ENCODE data around the gene CDH10.

The CDH10 gene

DNA sequence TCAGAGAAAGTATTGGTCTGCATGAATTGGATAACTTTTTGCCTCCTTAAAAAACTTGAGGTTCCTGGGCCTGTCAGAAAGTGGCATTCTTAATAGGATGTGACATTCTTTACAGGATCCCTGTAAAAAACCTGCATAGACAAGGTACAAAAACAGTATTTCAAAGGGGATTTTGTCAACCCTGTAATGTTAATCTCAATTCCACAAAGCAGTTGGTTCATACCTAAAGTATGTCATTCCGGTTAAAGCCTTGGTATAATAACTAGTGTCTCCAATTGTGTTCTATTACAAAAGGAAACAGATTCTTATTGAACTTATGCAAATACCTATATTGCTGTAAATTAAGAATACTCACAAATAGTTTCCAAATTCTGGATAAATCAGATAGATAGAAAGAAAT lies 169.7 kb downstream of the CDH10 start:
- DNase-seq = no peak

DNA sequence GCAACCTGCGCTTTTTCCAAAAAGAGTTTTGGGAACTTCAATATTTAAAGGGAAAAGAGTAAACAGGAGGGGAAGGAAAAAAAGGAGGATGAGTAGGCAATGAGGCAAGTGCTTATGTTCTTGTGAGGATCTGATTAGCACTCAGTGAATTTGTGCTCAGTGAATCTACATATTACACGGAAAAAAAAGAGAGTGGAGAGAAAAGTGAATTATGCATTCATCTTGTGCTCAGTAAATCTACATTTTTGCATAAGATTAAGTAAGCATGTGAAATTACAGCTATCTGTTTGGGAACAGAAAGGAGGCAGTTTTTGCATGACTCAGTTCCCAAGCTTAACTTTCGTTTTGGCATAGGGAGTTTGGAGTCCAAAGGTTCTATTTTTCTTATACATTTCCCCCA lies 170.1 kb downstream of the CDH10 start:
- no peak for DNase-seq

DNA sequence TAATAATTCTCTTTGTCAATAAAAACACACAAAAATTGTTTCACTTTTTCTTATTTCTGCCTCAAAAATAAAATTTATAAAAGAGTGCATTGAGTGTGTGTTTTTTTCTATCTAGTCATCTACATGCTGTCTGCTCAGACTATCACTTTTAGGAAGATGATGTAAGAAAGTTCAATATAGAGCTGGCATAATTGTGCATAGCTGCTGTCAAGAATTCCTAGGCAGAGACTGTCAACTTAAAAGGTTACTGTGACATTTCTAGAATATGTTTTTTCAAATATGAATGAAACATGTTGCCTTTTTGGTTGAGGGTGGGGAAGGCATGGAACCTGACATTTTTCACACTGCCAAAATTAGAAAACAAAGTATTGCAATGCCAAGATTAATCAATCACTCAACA lies 172.3 kb downstream of the CDH10 start:
- no peak for DNase-seq

GRCh38 chr5:24444414-24444813 lies 200.4 kb downstream of the CDH10 start:
- DNase-seq = no peak

DNA sequence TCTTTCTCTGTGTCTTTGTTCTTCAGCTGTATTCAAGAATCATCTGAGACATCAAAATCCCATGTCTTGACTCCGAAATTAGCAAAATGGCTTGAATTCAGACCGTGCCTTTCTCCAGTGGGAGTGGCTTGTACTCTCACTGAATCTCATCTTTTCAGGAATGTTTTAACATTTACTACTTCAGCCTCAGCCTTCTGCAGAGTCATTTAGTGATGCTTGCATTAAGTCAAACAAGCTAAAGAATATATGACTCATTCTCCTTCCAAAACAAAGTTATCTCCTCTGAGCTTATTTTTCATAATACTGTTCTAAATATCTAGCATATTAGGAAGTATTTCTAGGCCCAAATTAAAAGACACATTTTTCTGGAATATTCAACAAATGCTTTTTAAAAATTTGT lies 205.3 kb downstream of the CDH10 start:
- DNase-seq = no peak
